Lower leg skin (tissue), 3 donors: ENCODE measurements around the gene ZCWPW1.

Experiments
- POLR2A ChIP-seq, 2 donors: fragments of 450-650 bp; IDR thresholded peaks; one replicate each; pipeline ENCODE4 v1.6.1; 2016 to 2017; ENCODE audit warnings: antibody characterized with exemption in 2 of 2, mild to moderate bottlenecking in 1 of 2, moderate library complexity in 1 of 2
- TF ChIP-seq, protein P1 (sequence below), 3 donors: fragments of 450-650 bp; IDR thresholded peaks; one replicate each; pipeline ENCODE4 v1.5.1; 2016; ENCODE audit warnings: antibody characterized with exemption in 3 of 3, mild to moderate bottlenecking in 3 of 3, moderate library complexity in 2 of 3

DNA sequence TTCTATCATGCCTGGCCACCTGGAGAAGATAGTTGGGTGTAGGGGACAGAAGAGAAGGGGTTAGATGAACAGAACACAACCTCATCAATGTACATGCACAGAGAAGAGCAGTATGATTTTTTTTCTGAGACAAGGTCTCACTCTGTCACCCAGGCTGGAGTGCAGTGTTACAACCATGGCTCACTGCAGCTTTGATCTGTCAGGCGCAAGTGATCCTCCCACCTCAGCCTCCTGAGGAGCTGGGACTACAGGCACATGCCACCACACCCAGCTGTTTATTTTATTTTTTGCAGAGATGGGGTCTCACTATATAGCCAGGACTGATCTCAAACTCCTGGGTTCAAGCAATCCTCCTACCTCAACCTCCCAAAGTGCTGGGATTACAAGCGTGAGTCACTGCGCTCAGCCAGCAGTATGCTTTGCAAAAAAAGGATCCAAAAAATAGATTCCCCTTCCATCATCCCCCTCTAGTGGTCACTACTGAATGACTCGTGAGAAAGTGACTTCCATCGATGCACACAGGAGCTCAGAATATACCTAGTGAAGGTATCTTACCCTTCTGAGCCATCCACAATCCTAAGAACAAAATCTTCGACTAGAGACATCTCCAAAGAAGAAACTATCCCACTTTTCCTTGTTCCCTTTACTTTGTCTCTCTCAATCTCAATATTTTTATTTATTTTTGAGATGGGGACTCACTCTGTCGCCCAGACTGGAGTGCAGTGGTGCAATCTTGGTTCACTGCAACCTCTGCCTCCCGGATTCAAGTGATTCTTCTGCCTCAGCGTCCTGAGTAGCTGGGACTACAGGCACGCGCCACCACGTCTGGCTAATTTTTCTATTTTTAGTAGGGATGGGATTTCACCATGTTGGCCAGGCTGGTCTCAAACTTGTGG lies 21.0 kb downstream of the ZCWPW1 start:
- TF ChIP-seq, protein P1, sequence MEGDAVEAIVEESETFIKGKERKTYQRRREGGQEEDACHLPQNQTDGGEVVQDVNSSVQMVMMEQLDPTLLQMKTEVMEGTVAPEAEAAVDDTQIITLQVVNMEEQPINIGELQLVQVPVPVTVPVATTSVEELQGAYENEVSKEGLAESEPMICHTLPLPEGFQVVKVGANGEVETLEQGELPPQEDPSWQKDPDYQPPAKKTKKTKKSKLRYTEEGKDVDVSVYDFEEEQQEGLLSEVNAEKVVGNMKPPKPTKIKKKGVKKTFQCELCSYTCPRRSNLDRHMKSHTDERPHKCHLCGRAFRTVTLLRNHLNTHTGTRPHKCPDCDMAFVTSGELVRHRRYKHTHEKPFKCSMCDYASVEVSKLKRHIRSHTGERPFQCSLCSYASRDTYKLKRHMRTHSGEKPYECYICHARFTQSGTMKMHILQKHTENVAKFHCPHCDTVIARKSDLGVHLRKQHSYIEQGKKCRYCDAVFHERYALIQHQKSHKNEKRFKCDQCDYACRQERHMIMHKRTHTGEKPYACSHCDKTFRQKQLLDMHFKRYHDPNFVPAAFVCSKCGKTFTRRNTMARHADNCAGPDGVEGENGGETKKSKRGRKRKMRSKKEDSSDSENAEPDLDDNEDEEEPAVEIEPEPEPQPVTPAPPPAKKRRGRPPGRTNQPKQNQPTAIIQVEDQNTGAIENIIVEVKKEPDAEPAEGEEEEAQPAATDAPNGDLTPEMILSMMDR (IDR thresholded peaks at IDR 0.05): no peak
- no peak for TF ChIP-seq POLR2A (IDR thresholded peaks at IDR 0.05)
